ENCODE data around the gene CSNK1D.
"Not testable (repeated sequence)": the region's sequence is repeated elsewhere in the genome, so short reads cannot be mapped to it uniquely, and the experiment has no call there.

The CSNK1D gene

GRCh38 chr17:82202981-82203380 lies 70.5 kb downstream of the CSNK1D start:
- H3K27me3 ChIP-seq (ENCODE audit: control insufficient read depth in 1 of 2, insufficient read depth in 2 of 2, low read length in 2 of 2): no peaks in the 10 kb centered on the region
- peaks cover 12% of the 10 kb centered on the region for H3K4me1 ChIP-seq (ENCODE audit: insufficient read depth, low read length)
- H3K27ac ChIP-seq (ENCODE audit: low read depth, low read length): no peak overlapping the region
- no peak overlapping the region for H3K9ac ChIP-seq (ENCODE audit: low read length)
- H3K36me3 ChIP-seq (ENCODE audit: insufficient read depth, low read length): peaks cover 8% of the 10 kb centered on the region
- H3K4me3 ChIP-seq (ENCODE audit: low read depth in 1 of 2, low read length in 2 of 2): no peak overlapping the region
- H3K9me3 ChIP-seq (ENCODE audit: low read length): no peaks in the 10 kb centered on the region

DNA sequence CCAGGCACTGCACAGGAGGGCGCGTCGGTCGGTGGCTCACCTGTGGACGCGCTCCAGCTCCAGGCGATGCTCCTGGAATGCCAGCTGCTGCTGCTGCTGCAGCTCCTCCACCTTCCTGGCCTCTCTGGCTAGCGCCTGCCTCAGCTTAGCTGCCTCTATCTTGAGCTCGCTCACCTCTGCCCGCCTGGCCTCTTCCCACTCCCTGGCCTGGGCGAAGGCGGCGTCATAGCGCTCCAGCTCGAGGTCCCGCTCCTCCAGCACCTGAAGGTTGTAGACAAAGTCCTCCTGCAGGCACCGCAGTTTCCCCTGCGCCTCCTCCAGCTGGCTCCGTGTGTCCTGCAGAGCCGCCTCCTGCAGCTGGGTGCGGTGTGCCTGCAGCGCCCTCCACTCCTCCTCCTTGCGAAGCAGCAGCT lies 72.0 kb downstream of the CSNK1D start:
- Histone ChIP-seq H3K36me3 (ENCODE audit: insufficient read depth, low read length) (peaks cover 13% of the 10 kb centered on the region), H3K4me1 (ENCODE audit: insufficient read depth, low read length) (peaks cover 12% of the 10 kb centered on the region), H3K9me3 (ENCODE audit: low read length) (no peaks in the 10 kb centered on the region), H3K9ac (ENCODE audit: low read length) (no peak overlapping the region), H3K27me3 (ENCODE audit: control insufficient read depth in 1 of 2, insufficient read depth in 2 of 2, low read length in 2 of 2) (no peaks in the 10 kb centered on the region), H3K27ac (ENCODE audit: low read depth, low read length) (no peak overlapping the region), H3K4me3 (ENCODE audit: low read depth in 1 of 2, low read length in 2 of 2) (no peak overlapping the region)

GRCh38 chr17:82200743-82201497 lies 72.6 kb downstream of the CSNK1D start:
- no peak overlapping the region for H3K27ac ChIP-seq (ENCODE audit: low read depth, low read length)
- no peaks in the 10 kb centered on the region for H3K27me3 ChIP-seq (ENCODE audit: control insufficient read depth in 1 of 2, insufficient read depth in 2 of 2, low read length in 2 of 2)
- H3K36me3 ChIP-seq (ENCODE audit: insufficient read depth, low read length): peaks cover 18% of the 10 kb centered on the region

DNA sequence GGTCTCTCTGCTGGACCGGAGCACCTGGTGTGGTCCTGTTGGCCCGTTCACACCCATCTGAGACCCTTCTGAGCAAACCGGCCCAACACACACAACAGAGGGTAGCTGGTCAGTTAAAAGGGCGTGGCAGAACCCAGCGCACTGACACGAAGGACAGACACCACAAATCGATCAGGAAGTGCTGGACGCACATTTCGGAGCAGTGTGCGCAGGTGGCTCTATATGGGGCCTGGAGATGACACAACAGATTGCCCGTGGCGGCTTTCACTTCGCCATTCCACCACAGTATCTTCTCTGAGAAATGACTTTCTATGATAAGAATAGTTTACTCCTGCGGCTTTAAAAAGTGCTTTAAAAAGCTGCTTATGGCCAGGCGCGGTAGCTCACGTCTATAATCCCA lies 73.4 kb downstream of the CSNK1D start:
- H3K36me3 ChIP-seq (ENCODE audit: insufficient read depth, low read length): peaks cover 19% of the 10 kb centered on the region
- no peak overlapping the region for H3K27ac ChIP-seq (ENCODE audit: low read depth, low read length)

More at GRCh38 chr17:82200743-82201497, 72.6 kb downstream of the CSNK1D start:
- H3K4me3 ChIP-seq (ENCODE audit: low read depth in 1 of 2, low read length in 2 of 2): no peak overlapping the region
- H3K9me3 ChIP-seq (ENCODE audit: low read length): no peaks in the 10 kb centered on the region
- H3K4me1 ChIP-seq (ENCODE audit: insufficient read depth, low read length): peaks cover 6% of the 10 kb centered on the region
- H3K9ac ChIP-seq (ENCODE audit: low read length): no peak overlapping the region

DNA sequence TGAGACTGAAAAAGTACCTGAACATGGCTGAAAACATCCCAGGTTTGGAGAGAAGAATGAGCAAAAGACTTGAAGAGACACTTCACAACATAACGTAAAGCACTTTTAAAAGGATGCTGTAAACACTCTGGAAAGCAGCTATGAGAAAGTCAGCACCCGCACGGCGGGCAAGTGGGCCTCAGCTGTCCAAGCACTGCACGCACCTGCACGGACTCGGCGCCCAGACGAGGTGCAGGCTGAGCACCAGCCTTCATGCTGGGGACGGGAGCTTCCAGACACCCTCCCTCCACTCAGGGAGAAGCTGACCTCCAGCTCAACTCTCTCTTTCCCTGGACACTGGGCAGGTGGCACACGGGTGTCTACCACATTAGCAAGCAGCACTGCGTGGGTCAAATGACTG lies 74.0 kb downstream of the CSNK1D start:
- H3K9ac ChIP-seq (ENCODE audit: low read length): no peak overlapping the region
- H3K4me1 ChIP-seq (ENCODE audit: insufficient read depth, low read length): no peaks in the 10 kb centered on the region
- no peaks in the 10 kb centered on the region for H3K27me3 ChIP-seq (ENCODE audit: control insufficient read depth in 1 of 2, insufficient read depth in 2 of 2, low read length in 2 of 2)
- H3K4me3 ChIP-seq (ENCODE audit: low read depth in 1 of 2, low read length in 2 of 2): no peak overlapping the region
- no peak overlapping the region for H3K27ac ChIP-seq (ENCODE audit: low read depth, low read length)
- H3K36me3 ChIP-seq (ENCODE audit: insufficient read depth, low read length): peaks cover 26% of the 10 kb centered on the region
- H3K9me3 ChIP-seq (ENCODE audit: low read length): no peaks in the 10 kb centered on the region

More for the DNA sequence above, 73.4 kb downstream of the CSNK1D start:
- Histone ChIP-seq H3K9me3 (ENCODE audit: low read length) (no peaks in the 10 kb centered on the region), H3K4me1 (ENCODE audit: insufficient read depth, low read length) (no peaks in the 10 kb centered on the region), H3K27me3 (ENCODE audit: control insufficient read depth in 1 of 2, insufficient read depth in 2 of 2, low read length in 2 of 2) (no peaks in the 10 kb centered on the region), H3K9ac (ENCODE audit: low read length) (no peak overlapping the region), H3K4me3 (ENCODE audit: low read depth in 1 of 2, low read length in 2 of 2) (no peak overlapping the region)

DNA sequence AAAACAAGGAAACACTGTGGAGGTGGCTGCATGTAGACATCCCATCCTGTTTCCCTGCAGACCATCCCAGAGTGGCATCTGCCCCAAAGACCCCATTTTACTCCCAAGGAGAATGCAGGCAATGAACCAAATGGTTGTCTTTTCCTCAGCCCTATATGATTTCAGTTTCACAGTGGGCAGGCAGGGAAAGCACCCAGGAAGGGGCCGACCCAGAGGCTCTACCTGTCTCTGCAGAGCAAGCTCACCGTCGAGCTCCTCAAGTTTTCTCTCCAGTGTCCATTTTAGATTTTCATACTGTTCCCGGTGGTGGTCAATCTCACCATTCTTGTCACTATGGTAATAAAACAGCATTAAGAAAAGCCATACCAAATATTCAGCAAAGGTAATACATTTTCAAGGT lies 75.4 kb downstream of the CSNK1D start:
- H3K4me1 ChIP-seq (ENCODE audit: insufficient read depth, low read length): no peaks in the 10 kb centered on the region
- H3K36me3 ChIP-seq (ENCODE audit: insufficient read depth, low read length): peaks cover 36% of the 10 kb centered on the region
- no peak overlapping the region for H3K9ac ChIP-seq (ENCODE audit: low read length)
- H3K9me3 ChIP-seq (ENCODE audit: low read length): no peaks in the 10 kb centered on the region
- H3K4me3 ChIP-seq (ENCODE audit: low read depth in 1 of 2, low read length in 2 of 2): no peak overlapping the region
- H3K27ac ChIP-seq (ENCODE audit: low read depth, low read length): no peak overlapping the region
- no peaks in the 10 kb centered on the region for H3K27me3 ChIP-seq (ENCODE audit: control insufficient read depth in 1 of 2, insufficient read depth in 2 of 2, low read length in 2 of 2)

DNA sequence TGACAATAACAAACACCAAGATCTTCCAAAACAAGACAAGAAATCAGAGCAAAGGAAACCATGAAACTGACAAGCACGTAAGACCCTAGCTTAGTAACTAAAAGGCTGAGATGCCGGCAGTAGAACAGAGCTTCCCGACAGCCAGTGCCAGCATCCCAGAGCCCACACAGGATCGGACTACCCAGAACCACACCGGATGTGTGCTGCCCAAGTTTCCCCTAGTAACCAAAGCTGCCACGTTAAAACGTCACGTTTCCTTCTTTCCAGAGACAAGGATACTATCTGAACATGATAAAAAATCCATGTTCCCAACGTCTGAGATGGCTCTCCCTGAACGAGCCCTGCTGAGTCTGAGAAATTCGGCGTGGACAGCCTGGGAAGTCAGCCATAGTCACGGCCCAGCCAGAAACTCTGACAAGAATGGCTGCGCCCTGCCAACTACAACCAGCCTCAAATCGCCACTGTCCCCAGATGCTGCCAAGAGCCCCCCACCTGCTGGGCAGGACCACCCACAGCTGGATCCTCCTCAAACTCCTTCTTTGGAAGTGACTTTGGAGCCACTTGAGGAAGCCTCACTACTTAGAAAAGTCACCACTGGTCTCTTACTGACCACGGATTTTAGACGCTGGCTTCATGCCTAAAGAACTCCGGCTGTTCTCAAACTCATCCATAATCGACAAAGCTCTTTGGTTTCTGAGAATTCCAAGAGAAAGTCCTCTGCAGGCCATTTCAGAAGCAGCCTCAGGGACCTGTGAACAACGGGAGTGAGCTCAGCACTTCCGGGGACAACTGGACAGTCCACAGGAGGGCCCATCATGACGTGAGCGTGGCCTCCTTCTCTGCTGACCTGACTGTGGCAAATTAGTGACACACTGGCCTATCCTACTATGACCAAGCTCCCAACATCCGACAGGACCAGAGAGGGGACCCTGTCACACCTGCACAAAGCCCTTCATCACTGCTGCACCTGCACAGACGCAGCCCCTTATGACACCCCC lies 77.5 kb downstream of the CSNK1D start:
- Histone ChIP-seq H3K36me3 (ENCODE audit: insufficient read depth, low read length) (peaks cover 45% of the 10 kb centered on the region), H3K4me1 (ENCODE audit: insufficient read depth, low read length) (no peaks in the 10 kb centered on the region), H3K27me3 (ENCODE audit: control insufficient read depth in 1 of 2, insufficient read depth in 2 of 2, low read length in 2 of 2) (no peaks in the 10 kb centered on the region), H3K27ac (ENCODE audit: low read depth, low read length) (no peak overlapping the region), H3K9me3 (ENCODE audit: low read length) (no peaks in the 10 kb centered on the region), H3K4me3 (ENCODE audit: low read depth in 1 of 2, low read length in 2 of 2) (no peak overlapping the region), H3K9ac (ENCODE audit: low read length) (no peak overlapping the region)

GRCh38 chr17:82194765-82195164 lies 78.7 kb downstream of the CSNK1D start:
- no peaks in the 10 kb centered on the region for H3K4me1 ChIP-seq (ENCODE audit: insufficient read depth, low read length)
- H3K9me3 ChIP-seq (ENCODE audit: low read length): no peaks in the 10 kb centered on the region
- no peak overlapping the region for H3K4me3 ChIP-seq (ENCODE audit: low read depth in 1 of 2, low read length in 2 of 2)
- no peak overlapping the region for H3K9ac ChIP-seq (ENCODE audit: low read length)
- no peaks in the 10 kb centered on the region for H3K27me3 ChIP-seq (ENCODE audit: control insufficient read depth in 1 of 2, insufficient read depth in 2 of 2, low read length in 2 of 2)
- H3K36me3 ChIP-seq (ENCODE audit: insufficient read depth, low read length): peaks cover 43% of the 10 kb centered on the region
- H3K27ac ChIP-seq (ENCODE audit: low read depth, low read length): no peak overlapping the region

- Histone ChIP-seq H3K36me3 (ENCODE audit: insufficient read depth, low read length) (peaks cover 40% of the 10 kb centered on the region), H3K27ac (ENCODE audit: low read depth, low read length) (no peak overlapping the region), H3K27me3 (ENCODE audit: control insufficient read depth in 1 of 2, insufficient read depth in 2 of 2, low read length in 2 of 2) (no peaks in the 10 kb centered on the region), H3K9ac (ENCODE audit: low read length) (no peak overlapping the region), H3K4me1 (ENCODE audit: insufficient read depth, low read length) (no peaks in the 10 kb centered on the region), H3K9me3 (ENCODE audit: low read length) (no peaks in the 10 kb centered on the region), H3K4me3 (ENCODE audit: low read depth in 1 of 2, low read length in 2 of 2) (no peak overlapping the region)
These were observed 79.8 kb downstream of the CSNK1D start for GRCh38 chr17:82193520-82194220.

GRCh38 chr17:82193050-82193449 lies 80.5 kb downstream of the CSNK1D start:
- H3K4me1 ChIP-seq (ENCODE audit: insufficient read depth, low read length); H3K27ac ChIP-seq (ENCODE audit: low read depth, low read length); H3K4me3 ChIP-seq (ENCODE audit: low read depth in 1 of 2, low read length in 2 of 2); H3K9me3 ChIP-seq (ENCODE audit: low read length); H3K27me3 ChIP-seq (ENCODE audit: control insufficient read depth in 1 of 2, insufficient read depth in 2 of 2, low read length in 2 of 2); H3K9ac ChIP-seq (ENCODE audit: low read length): not testable (repeated sequence)
- peaks cover 37% of the 10 kb centered on the region for H3K36me3 ChIP-seq (ENCODE audit: insufficient read depth, low read length)
